Activated naive CD8-positive, alpha-beta T cell treated with anti-CD3 and anti-CD28 coated beads, Interleukin-2, amount 50 U/mL, for 24 hours (primary cell): ENCODE results near the gene SLC17A4.
A peak's percentile ranks its signal among the peaks of the same experiment; 100 is the strongest.

ENCODE experiments used
- ATAC-seq: fragments of 150-1000 bp; cut with Tn5 transposase; one replicate; pipeline ENCODE4 v1.10.0; 2021
- DNase-seq: peaks from one replicate; pipeline ENCODE4 v3.0.0; 2021
- H3K27ac Mint-ChIP-seq: one replicate; pipeline ENCODE4 v1.8.0; 2021; ENCODE audit warnings: mild to moderate bottlenecking, mixed read lengths
- H3K27me3 Mint-ChIP-seq: one replicate; pipeline ENCODE4 v1.8.0; 2021; ENCODE audit warnings: mixed read lengths
- H3K36me3 Mint-ChIP-seq: one replicate; pipeline ENCODE4 v1.8.0; 2021; ENCODE audit warnings: low read depth, mixed read lengths
- H3K4me1 Mint-ChIP-seq: one replicate; pipeline ENCODE4 v1.8.0; 2021; ENCODE audit warnings: mixed read lengths
- H3K4me3 Mint-ChIP-seq: one replicate; pipeline ENCODE4 v1.8.0; 2021; ENCODE audit warnings: mild to moderate bottlenecking, moderate library complexity, mixed read lengths
- H3K9me3 Mint-ChIP-seq: one replicate; pipeline ENCODE4 v1.8.0; 2021; ENCODE audit warnings: mixed read lengths

The SLC17A4 gene

DNA sequence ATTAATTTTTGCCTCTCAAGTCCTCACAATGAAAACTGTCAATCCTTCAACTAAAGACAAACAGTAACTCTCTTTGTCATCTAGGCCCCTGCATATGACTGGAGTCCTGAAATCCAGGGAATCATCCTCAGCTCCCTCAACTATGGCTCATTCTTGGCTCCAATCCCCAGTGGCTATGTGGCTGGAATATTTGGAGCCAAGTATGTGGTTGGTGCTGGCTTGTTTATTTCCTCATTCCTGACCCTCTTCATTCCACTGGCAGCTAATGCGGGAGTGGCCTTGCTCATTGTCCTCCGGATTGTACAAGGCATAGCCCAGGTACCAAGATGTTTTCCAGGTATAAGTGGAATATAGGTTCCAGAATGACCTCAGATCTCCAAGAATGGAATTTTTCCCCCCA, 15.4 kb downstream of the SLC17A4 start:
- no peaks in the 10 kb centered on the region for H3K4me1 Mint-ChIP-seq
- H3K27me3 Mint-ChIP-seq, result peaks cover 16% of the 10 kb centered on the region
- no peak overlapping the region for H3K27ac Mint-ChIP-seq
- H3K4me3 Mint-ChIP-seq, result no peak overlapping the region
- no peak for ATAC-seq
- no peaks in the 10 kb centered on the region for H3K9me3 Mint-ChIP-seq
- no peaks in the 10 kb centered on the region for H3K36me3 Mint-ChIP-seq
- no peak for DNase-seq

- no peak for ATAC-seq
- Mint-ChIP-seq H3K4me1 (peaks cover 7% of the 10 kb centered on the region), H3K36me3 (no peaks in the 10 kb centered on the region), H3K27me3 (peaks cover 19% of the 10 kb centered on the region), H3K4me3 (no peak overlapping the region), H3K9me3 (no peaks in the 10 kb centered on the region), H3K27ac (no peak overlapping the region)
- no peak for DNase-seq
Observed at GRCh38 chr6:25774120-25774715, 19.7 kb downstream of the SLC17A4 start.

DNA sequence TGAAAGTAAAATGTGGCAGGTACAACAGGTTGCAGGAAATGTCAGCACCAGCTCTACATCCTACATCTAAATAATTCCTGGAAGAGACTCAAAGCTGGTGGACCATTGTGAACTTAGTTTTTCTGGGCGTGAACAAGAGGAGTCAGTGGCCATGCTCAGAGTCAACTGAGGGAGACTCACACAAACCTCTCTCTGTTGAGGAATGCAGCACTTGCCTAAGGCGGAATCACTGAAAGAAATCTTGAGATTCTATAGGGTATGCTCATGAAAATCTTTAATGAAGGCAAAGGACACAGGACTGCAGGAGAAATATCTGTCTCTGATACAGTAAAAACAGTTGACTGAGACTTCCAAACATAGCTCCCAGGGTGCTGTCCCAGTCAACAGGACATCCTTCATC, 22.5 kb downstream of the SLC17A4 start:
- DNase-seq, result no peak
- Mint-ChIP-seq H3K9me3 (no peaks in the 10 kb centered on the region), H3K27ac (no peak overlapping the region), H3K4me3 (no peak overlapping the region), H3K36me3 (no peaks in the 10 kb centered on the region), H3K4me1 (peaks cover 7% of the 10 kb centered on the region), H3K27me3 (peaks cover 16% of the 10 kb centered on the region)
- ATAC-seq, result no peak

DNA sequence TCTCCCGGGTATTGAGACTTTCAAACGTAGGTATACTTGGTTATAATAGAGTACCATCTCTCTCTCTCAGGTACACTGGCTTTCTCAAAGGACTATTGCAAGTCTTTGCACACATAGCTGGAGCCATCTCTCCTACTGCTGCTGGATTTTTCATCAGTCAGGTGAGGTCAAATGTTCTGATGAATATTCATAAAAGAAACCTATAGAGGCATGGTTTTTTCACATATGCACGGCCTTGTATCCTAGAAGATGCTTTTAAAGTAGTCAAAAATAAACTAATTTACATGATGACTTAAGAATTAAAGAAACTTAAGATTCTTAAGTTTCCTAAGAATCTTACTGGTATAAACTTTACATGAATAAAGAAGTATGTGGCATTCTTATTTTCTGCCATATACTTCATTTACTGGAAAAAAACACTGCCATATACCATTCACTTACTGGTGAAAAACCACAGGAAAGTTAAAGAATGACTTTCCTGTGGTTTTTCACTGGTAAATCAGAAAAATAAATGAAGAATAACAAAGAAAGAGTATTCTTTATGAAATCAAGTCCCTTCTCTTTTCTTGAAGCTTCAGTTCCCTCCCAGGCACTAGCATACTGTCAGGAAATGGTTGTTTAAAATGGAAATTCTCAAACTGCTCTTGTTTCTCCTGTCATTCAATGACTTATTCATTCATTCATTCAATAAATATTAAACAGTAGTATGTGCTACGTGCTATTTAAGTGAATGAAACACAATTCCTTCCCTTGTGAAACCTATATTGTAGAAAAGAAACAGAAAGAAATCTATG, 23.5 kb downstream of the SLC17A4 start:
- no peak overlapping the region for H3K4me3 Mint-ChIP-seq
- no peak for DNase-seq
- ATAC-seq, result no peak
- H3K36me3 Mint-ChIP-seq, result no peaks in the 10 kb centered on the region
- no peak overlapping the region for H3K27ac Mint-ChIP-seq
- no peaks in the 10 kb centered on the region for H3K9me3 Mint-ChIP-seq
- peaks cover 14% of the 10 kb centered on the region for H3K27me3 Mint-ChIP-seq
- peaks cover 7% of the 10 kb centered on the region for H3K4me1 Mint-ChIP-seq

DNA sequence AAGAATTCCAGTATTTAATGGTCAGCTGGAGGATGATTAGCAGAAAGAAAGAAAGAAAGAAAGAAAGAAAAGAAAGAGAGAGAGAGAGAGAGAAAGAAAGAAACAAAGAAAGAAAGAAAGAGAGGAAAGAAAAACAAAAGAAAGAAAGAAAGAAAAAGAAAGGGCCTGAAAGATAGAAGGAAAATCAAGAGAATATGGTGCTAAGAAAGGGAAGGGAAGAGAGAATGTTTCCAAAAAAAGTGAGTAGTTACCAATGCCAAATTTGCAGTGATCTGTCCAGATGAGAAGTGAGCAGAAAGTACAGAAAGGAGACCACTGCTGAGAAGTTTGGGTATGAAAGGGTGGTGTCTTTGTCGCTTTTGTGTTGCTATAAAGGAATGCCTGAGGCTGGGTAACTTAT, 26.6 kb downstream of the SLC17A4 start:
- H3K36me3 Mint-ChIP-seq, result no peaks in the 10 kb centered on the region
- no peak for DNase-seq
- no peak overlapping the region for H3K4me3 Mint-ChIP-seq
- H3K9me3 Mint-ChIP-seq, result no peaks in the 10 kb centered on the region
- no peak for ATAC-seq
- peaks cover 10% of the 10 kb centered on the region for H3K27me3 Mint-ChIP-seq
- H3K27ac Mint-ChIP-seq, result no peak overlapping the region
- H3K4me1 Mint-ChIP-seq, result peaks cover 7% of the 10 kb centered on the region

DNA sequence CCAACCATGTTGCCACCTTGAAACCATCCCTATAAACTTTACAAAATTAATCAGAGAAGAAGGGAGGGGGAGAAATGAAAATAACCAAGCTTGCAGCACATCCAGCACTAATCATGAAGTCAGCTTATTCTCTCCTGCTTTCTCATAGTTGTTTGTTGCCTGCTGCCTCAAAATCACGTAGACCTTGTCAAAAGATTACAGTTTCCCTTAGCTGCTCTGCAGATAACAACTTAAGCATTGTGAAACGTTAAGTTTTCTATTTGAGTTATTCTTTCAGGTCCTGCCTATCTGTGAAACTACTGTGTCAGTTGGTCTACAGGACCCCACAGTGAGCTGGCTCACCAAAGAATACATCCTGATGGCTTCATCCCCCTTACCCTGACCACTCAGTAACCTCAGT, 32.9 kb downstream of the SLC17A4 start:
- H3K27me3 Mint-ChIP-seq, result peaks cover 2% of the 10 kb centered on the region
- H3K4me1 Mint-ChIP-seq, result no peaks in the 10 kb centered on the region
- no peaks in the 10 kb centered on the region for H3K9me3 Mint-ChIP-seq
- H3K36me3 Mint-ChIP-seq, result no peaks in the 10 kb centered on the region
- no peak for DNase-seq
- no peak overlapping the region for H3K27ac Mint-ChIP-seq
- no peak overlapping the region for H3K4me3 Mint-ChIP-seq
- ATAC-seq, result no peak

DNA sequence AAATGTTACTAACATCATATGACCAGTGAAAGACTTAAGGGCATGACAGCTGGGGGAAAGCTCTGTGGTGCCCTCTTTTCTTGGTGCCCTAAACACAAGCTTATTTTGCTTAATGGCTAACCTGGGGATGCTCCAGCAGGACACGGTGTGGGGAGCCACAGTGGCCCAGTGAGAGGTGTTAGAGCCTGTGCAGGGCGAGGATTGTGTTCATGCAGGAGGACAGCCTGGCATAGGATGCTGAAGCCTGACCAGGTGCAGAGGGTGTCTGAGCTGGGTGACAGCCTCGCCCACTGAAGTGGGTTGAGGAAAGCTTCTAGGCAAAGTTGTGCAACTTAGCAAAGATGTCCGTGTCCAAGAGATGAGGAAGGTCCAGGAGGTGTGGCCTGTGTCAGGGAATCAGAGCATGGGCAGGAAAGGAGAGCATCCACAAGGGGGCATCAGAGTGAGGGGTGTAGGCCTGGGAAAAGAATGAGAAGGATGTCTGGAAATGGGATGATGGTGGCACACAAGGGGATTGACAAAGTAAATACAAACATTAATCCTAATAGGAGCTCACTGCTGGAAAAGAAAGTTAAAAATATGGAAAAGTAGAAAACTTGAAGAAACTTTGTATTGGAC, 33.9 kb downstream of the SLC17A4 start:
- Mint-ChIP-seq H3K9me3 (no peaks in the 10 kb centered on the region), H3K27me3 (peaks cover 2% of the 10 kb centered on the region), H3K4me3 (no peak overlapping the region), H3K36me3 (no peaks in the 10 kb centered on the region), H3K4me1 (no peaks in the 10 kb centered on the region), H3K27ac (no peak overlapping the region)
- ATAC-seq, result peak; percentile 61
- DNase-seq, result peak; percentile 54

- Mint-ChIP-seq H3K27ac (no peak overlapping the region), H3K27me3 (no peaks in the 10 kb centered on the region), H3K9me3 (no peaks in the 10 kb centered on the region), H3K36me3 (no peaks in the 10 kb centered on the region), H3K4me1 (no peaks in the 10 kb centered on the region), H3K4me3 (no peak overlapping the region)
- no peak for DNase-seq
- ATAC-seq, result no peak
Observed at GRCh38 chr6:25789475-25789874, 34.9 kb downstream of the SLC17A4 start.

DNA sequence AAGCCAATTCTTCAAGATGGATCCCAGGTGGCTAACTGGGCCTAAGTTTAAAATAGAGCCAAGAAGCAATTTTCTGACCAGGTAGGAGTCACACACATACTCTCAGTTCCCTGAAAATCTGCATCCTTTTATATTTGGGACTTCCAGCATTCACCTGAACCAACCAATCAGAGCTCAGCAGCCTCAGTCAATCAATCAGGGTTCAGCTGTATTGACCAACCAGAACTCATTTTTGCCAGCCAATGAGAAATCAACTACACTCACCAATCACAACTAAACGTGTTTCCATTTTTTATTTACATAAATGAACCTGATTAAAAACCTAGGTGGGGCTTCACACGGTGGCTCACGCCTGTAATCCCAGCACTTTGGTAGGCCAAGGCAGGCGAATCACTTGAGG, 37.5 kb downstream of the SLC17A4 start:
- Mint-ChIP-seq H3K27ac (no peak overlapping the region), H3K36me3 (no peaks in the 10 kb centered on the region), H3K9me3 (no peaks in the 10 kb centered on the region), H3K4me1 (no peaks in the 10 kb centered on the region), H3K27me3 (no peaks in the 10 kb centered on the region), H3K4me3 (no peak overlapping the region)
- DNase-seq (no peak), ATAC-seq (no peak)

DNA sequence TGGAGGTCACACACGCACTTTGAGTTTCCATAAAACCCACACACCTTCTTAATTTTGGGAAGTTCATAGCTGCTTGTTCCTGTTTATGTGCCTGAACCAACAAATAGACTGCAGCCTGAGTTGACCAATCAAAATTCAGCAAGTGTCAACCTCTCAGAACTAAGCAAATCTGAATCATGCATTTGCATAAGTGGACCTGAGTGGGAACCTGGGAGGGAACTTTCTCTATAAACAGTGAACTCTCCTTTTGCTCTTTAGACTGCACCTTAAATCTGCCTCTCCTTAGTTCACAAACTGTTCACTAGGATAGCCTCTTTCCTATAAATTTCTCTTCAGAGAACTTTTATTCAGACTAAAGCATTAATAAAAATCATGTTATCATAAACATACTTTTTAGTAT, 39.4 kb downstream of the SLC17A4 start:
- Mint-ChIP-seq H3K36me3 (no peaks in the 10 kb centered on the region), H3K27ac (no peak overlapping the region), H3K9me3 (no peaks in the 10 kb centered on the region), H3K4me3 (no peak overlapping the region), H3K27me3 (peaks cover 4% of the 10 kb centered on the region), H3K4me1 (no peaks in the 10 kb centered on the region)
- no peak for DNase-seq
- no peak for ATAC-seq

DNA sequence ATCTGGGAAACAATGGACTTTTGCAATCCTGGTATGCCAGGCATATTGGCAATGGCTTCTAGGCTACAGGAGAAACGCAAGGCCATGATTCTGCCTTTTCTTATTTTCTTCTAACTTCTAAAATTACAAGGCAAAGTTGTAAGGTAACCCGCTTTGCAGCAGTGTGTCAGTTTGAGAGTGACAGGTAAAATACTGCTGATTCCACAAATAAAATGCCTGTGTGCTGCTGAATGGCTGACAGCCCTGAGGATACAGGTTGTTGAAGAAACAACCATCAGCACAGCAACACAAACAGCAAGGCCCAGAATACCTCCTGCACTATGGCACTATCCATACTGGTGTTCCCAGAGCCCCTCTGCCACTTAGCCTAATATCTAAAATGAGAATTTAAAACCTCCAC, 40.2 kb downstream of the SLC17A4 start:
- H3K27me3 Mint-ChIP-seq, result peaks cover 4% of the 10 kb centered on the region
- no peak for ATAC-seq
- H3K9me3 Mint-ChIP-seq, result no peaks in the 10 kb centered on the region
- H3K4me1 Mint-ChIP-seq, result no peaks in the 10 kb centered on the region
- H3K27ac Mint-ChIP-seq, result no peak overlapping the region
- no peaks in the 10 kb centered on the region for H3K36me3 Mint-ChIP-seq
- no peak for DNase-seq
- no peak overlapping the region for H3K4me3 Mint-ChIP-seq

DNA sequence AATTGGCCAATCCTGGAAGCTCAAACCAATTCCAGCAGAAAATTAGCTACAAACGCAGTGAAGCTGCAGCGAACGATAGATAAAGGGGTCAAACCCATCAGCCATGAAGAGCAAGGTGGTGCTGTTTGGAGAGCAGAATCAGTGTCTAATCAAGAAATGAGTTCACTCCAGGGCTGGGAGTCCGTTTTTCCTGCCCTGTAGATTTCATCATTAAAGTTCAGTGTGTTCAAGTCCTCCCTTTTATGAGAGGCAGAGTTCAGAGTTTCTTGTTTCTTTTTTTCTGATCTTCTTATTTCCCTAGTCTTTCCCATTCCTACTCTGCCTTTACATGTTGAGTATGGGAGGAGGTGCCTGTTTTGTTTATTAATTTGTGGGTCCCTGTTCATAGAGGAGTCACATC, 46.9 kb downstream of the SLC17A4 start:
- Mint-ChIP-seq H3K27me3 (peaks cover 34% of the 10 kb centered on the region), H3K4me1 (peaks cover 2% of the 10 kb centered on the region), H3K9me3 (no peaks in the 10 kb centered on the region), H3K4me3 (no peak overlapping the region), H3K27ac (no peak overlapping the region), H3K36me3 (no peaks in the 10 kb centered on the region)
- ATAC-seq (no peak), DNase-seq (no peak)

- Mint-ChIP-seq H3K36me3 (no peaks in the 10 kb centered on the region), H3K4me1 (peaks cover 2% of the 10 kb centered on the region), H3K27ac (no peak overlapping the region), H3K4me3 (no peak overlapping the region), H3K27me3 (peaks cover 36% of the 10 kb centered on the region), H3K9me3 (no peaks in the 10 kb centered on the region)
- no peak for ATAC-seq
- DNase-seq, result no peak
Observed at GRCh38 chr6:25804804-25805203, 50.3 kb downstream of the SLC17A4 start.

GRCh38 chr6:25815194-25815593, 60.7 kb downstream of the SLC17A4 start:
- no peaks in the 10 kb centered on the region for H3K9me3 Mint-ChIP-seq

DNA sequence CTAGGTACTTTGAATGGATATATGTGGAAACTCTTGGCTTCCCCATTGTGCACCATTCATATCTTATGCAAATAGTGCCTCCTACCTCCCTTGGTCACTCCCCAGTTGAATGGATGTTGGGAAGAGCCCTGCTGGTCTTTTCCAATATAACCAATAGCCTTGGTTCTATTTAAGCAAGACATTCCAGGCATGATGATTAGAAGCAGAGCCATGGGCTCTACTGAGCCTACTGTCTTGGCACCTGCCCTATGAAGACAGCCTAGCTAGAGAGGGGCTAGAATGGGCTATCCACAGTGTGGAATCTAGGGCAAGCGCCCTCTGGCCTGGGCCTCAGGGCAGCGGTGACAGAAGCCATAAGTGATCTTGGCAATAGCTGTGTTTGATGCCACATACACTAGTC, 61.7 kb downstream of the SLC17A4 start:
- Mint-ChIP-seq H3K4me3 (no peak overlapping the region), H3K9me3 (no peaks in the 10 kb centered on the region), H3K4me1 (no peaks in the 10 kb centered on the region), H3K27me3 (peaks cover 18% of the 10 kb centered on the region), H3K36me3 (no peaks in the 10 kb centered on the region), H3K27ac (no peak overlapping the region)
- ATAC-seq, result no peak
- no peak for DNase-seq

More at GRCh38 chr6:25815194-25815593, 60.7 kb downstream of the SLC17A4 start:
- Mint-ChIP-seq H3K27ac (no peak overlapping the region), H3K27me3 (peaks cover 16% of the 10 kb centered on the region), H3K4me1 (no peaks in the 10 kb centered on the region), H3K4me3 (no peak overlapping the region), H3K36me3 (no peaks in the 10 kb centered on the region)
- ATAC-seq (no peak), DNase-seq (no peak)
